Measurements from ENCODE around the gene SLC5A6. TPM values are rescaled to one million over a fixed set of nuclear protein-coding genes. Genes with fewer than 3 reads are reported as not detected.

SLC5A6 gene
- total RNA-seq, 4 donors from 2014 or later: 22.8 to 58.3 (median 41.0) TPM

DNA sequence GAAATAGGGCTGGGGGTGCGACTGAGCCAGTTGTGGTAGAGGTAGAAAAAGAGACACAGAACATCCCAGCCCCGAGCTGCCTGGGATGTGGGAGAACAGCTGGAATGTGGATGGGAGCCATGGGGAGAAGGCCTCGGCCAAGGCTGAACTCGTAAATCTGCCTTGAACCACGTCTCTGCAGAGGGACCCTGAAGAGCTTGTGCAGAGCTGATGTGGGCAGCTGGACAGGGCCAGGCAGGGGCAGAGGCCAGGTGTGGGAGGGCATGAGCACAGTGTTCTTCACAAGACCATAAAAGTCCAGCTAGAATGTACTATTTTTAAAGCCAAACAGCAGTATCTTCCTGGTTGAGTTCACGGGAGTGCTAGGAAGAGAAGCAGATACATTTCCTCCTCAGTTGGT lies 57.6 kb downstream of the SLC5A6 start:
- WGBS, 2 donors (ENCODE audit: low coverage in 1 of 2): 58% methylated on average over 6 of the region's 6 CpGs; no CpG with 5 or more reads in 1 of the 2 donors
- intact Hi-C loops (cut with DNase I; ENCODE audit: low total_unique reads): no loop called here

GRCh38 chr2:27152796-27153464 lies 59.1 kb downstream of the SLC5A6 start:
- peak; percentile 44 for DNase-seq
- no peak overlapping the region for H3K4me3 ChIP-seq
- in situ Hi-C loops (cut with MboI; ENCODE audit: low pct_ligation_motif_present in 1 of 4, low pct_unique_long_range_greater_than_20kb in 1 of 4, low sequenced_read_pairs in 3 of 4): no loop called here
- no peaks in the 10 kb centered on the region for H3K36me3 ChIP-seq
- no peak overlapping the region for H3K27ac ChIP-seq
- 57% methylated on average over 2 of the region's 2 CpGs; no CpG with 5 or more reads in 1 of the 2 donors for WGBS, 2 donors (ENCODE audit: low coverage in 1 of 2)
- no peaks in the 10 kb centered on the region for H3K27me3 ChIP-seq
- no peaks in the 10 kb centered on the region for H3K9me3 ChIP-seq
- TF ChIP-seq POLR2A (IDR thresholded peaks at IDR 0.05) (no peak), POLR2AphosphoS5 (IDR thresholded peaks at IDR 0.05) (no peak), EP300 (IDR thresholded peaks at IDR 0.05; ENCODE audit: low read depth) (no peak)
- TF ChIP-seq, protein P1, sequence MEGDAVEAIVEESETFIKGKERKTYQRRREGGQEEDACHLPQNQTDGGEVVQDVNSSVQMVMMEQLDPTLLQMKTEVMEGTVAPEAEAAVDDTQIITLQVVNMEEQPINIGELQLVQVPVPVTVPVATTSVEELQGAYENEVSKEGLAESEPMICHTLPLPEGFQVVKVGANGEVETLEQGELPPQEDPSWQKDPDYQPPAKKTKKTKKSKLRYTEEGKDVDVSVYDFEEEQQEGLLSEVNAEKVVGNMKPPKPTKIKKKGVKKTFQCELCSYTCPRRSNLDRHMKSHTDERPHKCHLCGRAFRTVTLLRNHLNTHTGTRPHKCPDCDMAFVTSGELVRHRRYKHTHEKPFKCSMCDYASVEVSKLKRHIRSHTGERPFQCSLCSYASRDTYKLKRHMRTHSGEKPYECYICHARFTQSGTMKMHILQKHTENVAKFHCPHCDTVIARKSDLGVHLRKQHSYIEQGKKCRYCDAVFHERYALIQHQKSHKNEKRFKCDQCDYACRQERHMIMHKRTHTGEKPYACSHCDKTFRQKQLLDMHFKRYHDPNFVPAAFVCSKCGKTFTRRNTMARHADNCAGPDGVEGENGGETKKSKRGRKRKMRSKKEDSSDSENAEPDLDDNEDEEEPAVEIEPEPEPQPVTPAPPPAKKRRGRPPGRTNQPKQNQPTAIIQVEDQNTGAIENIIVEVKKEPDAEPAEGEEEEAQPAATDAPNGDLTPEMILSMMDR (IDR thresholded peaks at IDR 0.05): no peak
- no peaks in the 10 kb centered on the region for H3K4me1 ChIP-seq
- intact Hi-C loops (cut with DNase I; ENCODE audit: low total_unique reads): no loop called here

More for the DNA sequence above, 57.6 kb downstream of the SLC5A6 start:
- no peaks in the 10 kb centered on the region for H3K27me3 ChIP-seq
- in situ Hi-C loops (cut with MboI; ENCODE audit: low pct_ligation_motif_present in 1 of 4, low pct_unique_long_range_greater_than_20kb in 1 of 4, low sequenced_read_pairs in 3 of 4): no loop called here
- H3K4me1 ChIP-seq: no peaks in the 10 kb centered on the region
- H3K9me3 ChIP-seq: no peaks in the 10 kb centered on the region
- no peak overlapping the region for H3K4me3 ChIP-seq
- TF ChIP-seq POLR2A (IDR thresholded peaks at IDR 0.05): no peak
- TF ChIP-seq, protein P1 (IDR thresholded peaks at IDR 0.05): no peak
- no peak for TF ChIP-seq POLR2AphosphoS5 (IDR thresholded peaks at IDR 0.05)
- no peak for TF ChIP-seq EP300 (IDR thresholded peaks at IDR 0.05; ENCODE audit: low read depth)
- no peak for DNase-seq
- H3K27ac ChIP-seq: no peak overlapping the region
- no peaks in the 10 kb centered on the region for H3K36me3 ChIP-seq

- no peaks in the 10 kb centered on the region for H3K4me1 ChIP-seq
- no peak for DNase-seq
These were observed 59.8 kb downstream of the SLC5A6 start for GRCh38 chr2:27152102-27152795.

GRCh38 chr2:27150639-27151230 lies 61.3 kb downstream of the SLC5A6 start:
- Histone ChIP-seq H3K27ac (no peak overlapping the region), H3K4me1 (no peaks in the 10 kb centered on the region), H3K27me3 (no peaks in the 10 kb centered on the region), H3K9me3 (no peaks in the 10 kb centered on the region), H3K4me3 (no peak overlapping the region), H3K36me3 (no peaks in the 10 kb centered on the region)
- TF ChIP-seq EP300 (IDR thresholded peaks at IDR 0.05; ENCODE audit: low read depth) (no peak), POLR2AphosphoS5 (IDR thresholded peaks at IDR 0.05) (no peak), POLR2A (IDR thresholded peaks at IDR 0.05) (no peak)
- TF ChIP-seq, protein P1 (IDR thresholded peaks at IDR 0.05): no peak
- DNase-seq: no peak
- in situ Hi-C loops (cut with MboI; ENCODE audit: low pct_ligation_motif_present in 1 of 4, low pct_unique_long_range_greater_than_20kb in 1 of 4, low sequenced_read_pairs in 3 of 4): no loop called here
- intact Hi-C loops (cut with DNase I; ENCODE audit: low total_unique reads): no loop called here
- 85 to 94% methylated on average over 7 to 8 of the region's 8 CpGs for WGBS, 2 donors (ENCODE audit: low coverage in 1 of 2)

More at GRCh38 chr2:27152102-27152795, 59.8 kb downstream of the SLC5A6 start:
- intact Hi-C loops (cut with DNase I; ENCODE audit: low total_unique reads) (no loop called here), in situ Hi-C loops (cut with MboI; ENCODE audit: low pct_ligation_motif_present in 1 of 4, low pct_unique_long_range_greater_than_20kb in 1 of 4, low sequenced_read_pairs in 3 of 4) (no loop called here)
- Histone ChIP-seq H3K9me3 (no peaks in the 10 kb centered on the region), H3K36me3 (no peaks in the 10 kb centered on the region), H3K27me3 (no peaks in the 10 kb centered on the region), H3K4me3 (no peak overlapping the region), H3K27ac (no peak overlapping the region)
- 77% methylated on average over 8 of the region's 8 CpGs; no CpG with 5 or more reads in 1 of the 2 donors for WGBS, 2 donors (ENCODE audit: low coverage in 1 of 2)
- TF ChIP-seq POLR2A (IDR thresholded peaks at IDR 0.05) (no peak), POLR2AphosphoS5 (IDR thresholded peaks at IDR 0.05) (no peak), EP300 (IDR thresholded peaks at IDR 0.05; ENCODE audit: low read depth) (no peak)
- TF ChIP-seq, protein P1 (IDR thresholded peaks at IDR 0.05): no peak

All from transverse colon (tissue), 4 donors.